ENCODE data around the gene ALDH3A1. TPM values are rescaled to one million over a fixed set of nuclear protein-coding genes. Genes with fewer than 3 reads are reported as not detected.

ALDH3A1 gene
- total and polyA plus RNA-seq, 10 of the 15 experiments (the other 5 are each of a cell fraction or from before 2014, with no cell fraction given), result 0.20 TPM; not detected in 9

DNA sequence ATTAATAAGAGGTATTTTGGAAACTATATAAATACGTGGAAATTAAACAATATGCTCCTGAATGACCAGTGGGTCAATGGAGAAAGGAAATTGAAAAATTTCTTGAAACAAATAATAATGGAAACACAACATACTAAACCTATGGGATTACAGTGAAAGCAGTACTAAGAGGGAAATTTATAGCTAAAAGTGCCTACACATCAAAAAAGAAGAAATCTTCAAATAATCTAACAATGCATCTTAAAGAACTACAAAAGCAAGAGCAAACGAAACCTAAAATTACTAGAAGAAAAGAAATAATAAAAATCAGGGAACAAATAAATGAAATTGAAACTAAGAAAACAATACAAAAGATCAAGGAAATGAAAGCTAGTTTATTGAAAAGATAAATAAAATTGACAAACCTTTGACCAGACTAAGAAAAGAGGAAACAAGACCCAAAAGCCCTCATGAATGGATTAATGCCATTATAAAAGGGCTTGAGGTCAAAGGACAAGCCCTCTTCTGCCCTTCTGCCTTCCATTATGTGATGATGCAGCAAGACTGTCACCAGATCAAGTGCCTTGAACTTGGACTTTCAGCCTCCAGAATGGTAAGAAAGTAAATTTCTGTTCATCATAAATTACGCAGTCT is 43.9 kb upstream of the ALDH3A1 start (continued):
- no peak for TF ChIP-seq JUND (IDR thresholded peaks at IDR 0.05; ENCODE audit: low read depth, low read length)
- no peak for TF ChIP-seq CEBPB (IDR thresholded peaks at IDR 0.05; ENCODE audit: borderline replicate concordance in 1 of 2, low read depth in 2 of 2, low read length in 2 of 2)
- TF ChIP-seq, protein P1, sequence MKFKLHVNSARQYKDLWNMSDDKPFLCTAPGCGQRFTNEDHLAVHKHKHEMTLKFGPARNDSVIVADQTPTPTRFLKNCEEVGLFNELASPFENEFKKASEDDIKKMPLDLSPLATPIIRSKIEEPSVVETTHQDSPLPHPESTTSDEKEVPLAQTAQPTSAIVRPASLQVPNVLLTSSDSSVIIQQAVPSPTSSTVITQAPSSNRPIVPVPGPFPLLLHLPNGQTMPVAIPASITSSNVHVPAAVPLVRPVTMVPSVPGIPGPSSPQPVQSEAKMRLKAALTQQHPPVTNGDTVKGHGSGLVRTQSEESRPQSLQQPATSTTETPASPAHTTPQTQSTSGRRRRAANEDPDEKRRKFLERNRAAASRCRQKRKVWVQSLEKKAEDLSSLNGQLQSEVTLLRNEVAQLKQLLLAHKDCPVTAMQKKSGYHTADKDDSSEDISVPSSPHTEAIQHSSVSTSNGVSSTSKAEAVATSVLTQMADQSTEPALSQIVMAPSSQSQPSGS (IDR thresholded peaks at IDR 0.05; ENCODE audit: low read length), result no peak
- no peak for TF ChIP-seq PAX8 (IDR thresholded peaks at IDR 0.05)
- TF ChIP-seq, protein P2, sequence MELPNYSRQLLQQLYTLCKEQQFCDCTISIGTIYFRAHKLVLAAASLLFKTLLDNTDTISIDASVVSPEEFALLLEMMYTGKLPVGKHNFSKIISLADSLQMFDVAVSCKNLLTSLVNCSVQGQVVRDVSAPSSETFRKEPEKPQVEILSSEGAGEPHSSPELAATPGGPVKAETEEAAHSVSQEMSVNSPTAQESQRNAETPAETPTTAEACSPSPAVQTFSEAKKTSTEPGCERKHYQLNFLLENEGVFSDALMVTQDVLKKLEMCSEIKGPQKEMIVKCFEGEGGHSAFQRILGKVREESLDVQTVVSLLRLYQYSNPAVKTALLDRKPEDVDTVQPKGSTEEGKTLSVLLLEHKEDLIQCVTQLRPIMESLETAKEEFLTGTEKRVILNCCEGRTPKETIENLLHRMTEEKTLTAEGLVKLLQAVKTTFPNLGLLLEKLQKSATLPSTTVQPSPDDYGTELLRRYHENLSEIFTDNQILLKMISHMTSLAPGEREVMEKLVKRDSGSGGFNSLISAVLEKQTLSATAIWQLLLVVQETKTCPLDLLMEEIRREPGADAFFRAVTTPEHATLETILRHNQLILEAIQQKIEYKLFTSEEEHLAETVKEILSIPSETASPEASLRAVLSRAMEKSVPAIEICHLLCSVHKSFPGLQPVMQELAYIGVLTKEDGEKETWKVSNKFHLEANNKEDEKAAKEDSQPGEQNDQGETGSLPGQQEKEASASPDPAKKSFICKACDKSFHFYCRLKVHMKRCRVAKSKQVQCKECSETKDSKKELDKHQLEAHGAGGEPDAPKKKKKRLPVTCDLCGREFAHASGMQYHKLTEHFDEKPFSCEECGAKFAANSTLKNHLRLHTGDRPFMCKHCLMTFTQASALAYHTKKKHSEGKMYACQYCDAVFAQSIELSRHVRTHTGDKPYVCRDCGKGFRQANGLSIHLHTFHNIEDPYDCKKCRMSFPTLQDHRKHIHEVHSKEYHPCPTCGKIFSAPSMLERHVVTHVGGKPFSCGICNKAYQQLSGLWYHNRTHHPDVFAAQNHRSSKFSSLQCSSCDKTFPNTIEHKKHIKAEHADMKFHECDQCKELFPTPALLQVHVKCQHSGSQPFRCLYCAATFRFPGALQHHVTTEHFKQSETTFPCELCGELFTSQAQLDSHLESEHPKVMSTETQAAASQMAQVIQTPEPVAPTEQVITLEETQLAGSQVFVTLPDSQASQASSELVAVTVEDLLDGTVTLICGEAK (IDR thresholded peaks at IDR 0.05; ENCODE audit: borderline replicate concordance), result no peak
- no peak for TF ChIP-seq BMI1 (IDR thresholded peaks at IDR 0.05; ENCODE audit: borderline replicate concordance)
- TF ChIP-seq, protein P3, sequence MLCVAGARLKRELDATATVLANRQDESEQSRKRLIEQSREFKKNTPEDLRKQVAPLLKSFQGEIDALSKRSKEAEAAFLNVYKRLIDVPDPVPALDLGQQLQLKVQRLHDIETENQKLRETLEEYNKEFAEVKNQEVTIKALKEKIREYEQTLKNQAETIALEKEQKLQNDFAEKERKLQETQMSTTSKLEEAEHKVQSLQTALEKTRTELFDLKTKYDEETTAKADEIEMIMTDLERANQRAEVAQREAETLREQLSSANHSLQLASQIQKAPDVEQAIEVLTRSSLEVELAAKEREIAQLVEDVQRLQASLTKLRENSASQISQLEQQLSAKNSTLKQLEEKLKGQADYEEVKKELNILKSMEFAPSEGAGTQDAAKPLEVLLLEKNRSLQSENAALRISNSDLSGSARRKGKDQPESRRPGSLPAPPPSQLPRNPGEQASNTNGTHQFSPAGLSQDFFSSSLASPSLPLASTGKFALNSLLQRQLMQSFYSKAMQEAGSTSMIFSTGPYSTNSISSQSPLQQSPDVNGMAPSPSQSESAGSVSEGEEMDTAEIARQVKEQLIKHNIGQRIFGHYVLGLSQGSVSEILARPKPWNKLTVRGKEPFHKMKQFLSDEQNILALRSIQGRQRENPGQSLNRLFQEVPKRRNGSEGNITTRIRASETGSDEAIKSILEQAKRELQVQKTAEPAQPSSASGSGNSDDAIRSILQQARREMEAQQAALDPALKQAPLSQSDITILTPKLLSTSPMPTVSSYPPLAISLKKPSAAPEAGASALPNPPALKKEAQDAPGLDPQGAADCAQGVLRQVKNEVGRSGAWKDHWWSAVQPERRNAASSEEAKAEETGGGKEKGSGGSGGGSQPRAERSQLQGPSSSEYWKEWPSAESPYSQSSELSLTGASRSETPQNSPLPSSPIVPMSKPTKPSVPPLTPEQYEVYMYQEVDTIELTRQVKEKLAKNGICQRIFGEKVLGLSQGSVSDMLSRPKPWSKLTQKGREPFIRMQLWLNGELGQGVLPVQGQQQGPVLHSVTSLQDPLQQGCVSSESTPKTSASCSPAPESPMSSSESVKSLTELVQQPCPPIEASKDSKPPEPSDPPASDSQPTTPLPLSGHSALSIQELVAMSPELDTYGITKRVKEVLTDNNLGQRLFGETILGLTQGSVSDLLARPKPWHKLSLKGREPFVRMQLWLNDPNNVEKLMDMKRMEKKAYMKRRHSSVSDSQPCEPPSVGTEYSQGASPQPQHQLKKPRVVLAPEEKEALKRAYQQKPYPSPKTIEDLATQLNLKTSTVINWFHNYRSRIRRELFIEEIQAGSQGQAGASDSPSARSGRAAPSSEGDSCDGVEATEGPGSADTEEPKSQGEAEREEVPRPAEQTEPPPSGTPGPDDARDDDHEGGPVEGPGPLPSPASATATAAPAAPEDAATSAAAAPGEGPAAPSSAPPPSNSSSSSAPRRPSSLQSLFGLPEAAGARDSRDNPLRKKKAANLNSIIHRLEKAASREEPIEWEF (IDR thresholded peaks at IDR 0.05; ENCODE audit: insufficient replicate concordance, low read depth, low read length), result no peak
- no peak for TF ChIP-seq RAD21 (IDR thresholded peaks at IDR 0.05; ENCODE audit: insufficient read depth, low read depth, low read length)
- TF ChIP-seq, protein P4, sequence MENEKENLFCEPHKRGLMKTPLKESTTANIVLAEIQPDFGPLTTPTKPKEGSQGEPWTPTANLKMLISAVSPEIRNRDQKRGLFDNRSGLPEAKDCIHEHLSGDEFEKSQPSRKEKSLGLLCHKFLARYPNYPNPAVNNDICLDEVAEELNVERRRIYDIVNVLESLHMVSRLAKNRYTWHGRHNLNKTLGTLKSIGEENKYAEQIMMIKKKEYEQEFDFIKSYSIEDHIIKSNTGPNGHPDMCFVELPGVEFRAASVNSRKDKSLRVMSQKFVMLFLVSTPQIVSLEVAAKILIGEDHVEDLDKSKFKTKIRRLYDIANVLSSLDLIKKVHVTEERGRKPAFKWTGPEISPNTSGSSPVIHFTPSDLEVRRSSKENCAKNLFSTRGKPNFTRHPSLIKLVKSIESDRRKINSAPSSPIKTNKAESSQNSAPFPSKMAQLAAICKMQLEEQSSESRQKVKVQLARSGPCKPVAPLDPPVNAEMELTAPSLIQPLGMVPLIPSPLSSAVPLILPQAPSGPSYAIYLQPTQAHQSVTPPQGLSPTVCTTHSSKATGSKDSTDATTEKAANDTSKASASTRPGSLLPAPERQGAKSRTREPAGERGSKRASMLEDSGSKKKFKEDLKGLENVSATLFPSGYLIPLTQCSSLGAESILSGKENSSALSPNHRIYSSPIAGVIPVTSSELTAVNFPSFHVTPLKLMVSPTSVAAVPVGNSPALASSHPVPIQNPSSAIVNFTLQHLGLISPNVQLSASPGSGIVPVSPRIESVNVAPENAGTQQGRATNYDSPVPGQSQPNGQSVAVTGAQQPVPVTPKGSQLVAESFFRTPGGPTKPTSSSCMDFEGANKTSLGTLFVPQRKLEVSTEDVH (IDR thresholded peaks at IDR 0.05; ENCODE audit: low read depth, partially characterized antibody), result no peak
- no peak for TF ChIP-seq SMARCA5 (IDR thresholded peaks at IDR 0.05)
- no peak for TF ChIP-seq EZH2 (IDR thresholded peaks at IDR 0.05; ENCODE audit: borderline replicate concordance, control insufficient read depth, low read depth, low read length)

Measured in GM12878 (cell line).